ENCODE data around the gene AP4S1.
"Not testable (repeated sequence)": the region's sequence is repeated elsewhere in the genome, so short reads cannot be mapped to it uniquely, and the experiment has no call there.

Gene AP4S1

DNA sequence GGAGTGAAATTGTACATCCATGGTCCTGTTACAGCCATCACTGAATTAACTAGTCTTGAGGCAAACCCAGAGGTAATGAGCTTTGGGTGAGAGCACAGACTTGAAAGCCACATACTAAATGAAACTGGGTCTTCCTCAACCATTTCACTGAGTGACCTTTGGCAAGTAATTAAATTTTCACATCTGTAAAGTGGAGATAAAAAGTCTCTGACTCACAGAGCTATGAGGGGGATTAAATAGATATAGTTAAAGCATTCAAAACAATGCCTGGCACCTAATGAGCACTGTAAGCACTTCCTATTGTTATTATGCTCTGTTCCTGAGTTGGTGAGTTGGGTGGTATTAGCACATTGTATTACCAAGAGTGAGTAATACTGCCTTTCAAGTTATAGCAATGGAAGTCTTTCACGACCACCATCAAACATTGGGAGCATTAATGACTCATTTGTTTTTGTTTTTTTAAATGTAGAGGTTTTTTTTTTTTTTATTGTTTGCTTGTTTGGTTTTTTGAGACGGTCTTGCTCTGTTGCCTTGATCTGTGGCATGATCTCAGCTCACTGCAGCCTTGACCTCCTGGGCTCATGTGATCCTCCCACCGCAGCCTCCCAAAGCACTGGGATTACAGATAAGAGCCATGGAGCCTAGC lies 13.2 kb downstream of the AP4S1 start:
- no peaks in the 10 kb centered on the region for H3K36me3 ChIP-seq
- no peak for TF ChIP-seq CTCF (IDR thresholded peaks at IDR 0.05; ENCODE audit: low read depth, low read length)
- no peak for DNase-seq
- no peak overlapping the region for H3K4me3 ChIP-seq (ENCODE audit: low read depth, low read length)
- no peak overlapping the region for H3K27ac ChIP-seq
- no peaks in the 10 kb centered on the region for H3K27me3 ChIP-seq (ENCODE audit: insufficient read depth, low read depth, severe bottlenecking)
- no peaks in the 10 kb centered on the region for H3K9me3 ChIP-seq (ENCODE audit: severe bottlenecking)

GRCh38 chr14:31042300-31042699 lies 16.9 kb downstream of the AP4S1 start:
- no peaks in the 10 kb centered on the region for H3K9me3 ChIP-seq (ENCODE audit: severe bottlenecking)
- no peaks in the 10 kb centered on the region for H3K27me3 ChIP-seq (ENCODE audit: insufficient read depth, low read depth, severe bottlenecking)
- H3K27ac ChIP-seq = no peak overlapping the region
- no peak overlapping the region for H3K4me3 ChIP-seq (ENCODE audit: low read depth, low read length)
- no peaks in the 10 kb centered on the region for H3K36me3 ChIP-seq
- DNase-seq = no peak
- no peak for TF ChIP-seq CTCF (IDR thresholded peaks at IDR 0.05; ENCODE audit: low read depth, low read length)

- H3K36me3 ChIP-seq; DNase-seq; H3K9me3 ChIP-seq (ENCODE audit: severe bottlenecking); H3K27me3 ChIP-seq (ENCODE audit: insufficient read depth, low read depth, severe bottlenecking); H3K4me3 ChIP-seq (ENCODE audit: low read depth, low read length); H3K27ac ChIP-seq: not testable (repeated sequence)
Measured at GRCh38 chr14:31042893-31043292, 17.4 kb downstream of the AP4S1 start.

GRCh38 chr14:31043379-31043778 lies 17.9 kb downstream of the AP4S1 start:
- TF ChIP-seq CTCF (IDR thresholded peaks at IDR 0.05; ENCODE audit: low read depth, low read length) = no peak
- Histone ChIP-seq H3K27ac (no peak overlapping the region), H3K27me3 (ENCODE audit: insufficient read depth, low read depth, severe bottlenecking) (no peaks in the 10 kb centered on the region), H3K4me3 (ENCODE audit: low read depth, low read length) (no peak overlapping the region), H3K36me3 (no peaks in the 10 kb centered on the region), H3K9me3 (ENCODE audit: severe bottlenecking) (no peaks in the 10 kb centered on the region)
- DNase-seq = no peak

GRCh38 chr14:31045501-31046080 lies 20.1 kb downstream of the AP4S1 start:
- Histone ChIP-seq H3K4me3 (ENCODE audit: low read depth, low read length) (no peak overlapping the region), H3K27me3 (ENCODE audit: insufficient read depth, low read depth, severe bottlenecking) (no peaks in the 10 kb centered on the region), H3K9me3 (ENCODE audit: severe bottlenecking) (no peaks in the 10 kb centered on the region), H3K27ac (no peak overlapping the region), H3K36me3 (no peaks in the 10 kb centered on the region)
- no peak for TF ChIP-seq CTCF (IDR thresholded peaks at IDR 0.05; ENCODE audit: low read depth, low read length)
- no peak for DNase-seq

DNA sequence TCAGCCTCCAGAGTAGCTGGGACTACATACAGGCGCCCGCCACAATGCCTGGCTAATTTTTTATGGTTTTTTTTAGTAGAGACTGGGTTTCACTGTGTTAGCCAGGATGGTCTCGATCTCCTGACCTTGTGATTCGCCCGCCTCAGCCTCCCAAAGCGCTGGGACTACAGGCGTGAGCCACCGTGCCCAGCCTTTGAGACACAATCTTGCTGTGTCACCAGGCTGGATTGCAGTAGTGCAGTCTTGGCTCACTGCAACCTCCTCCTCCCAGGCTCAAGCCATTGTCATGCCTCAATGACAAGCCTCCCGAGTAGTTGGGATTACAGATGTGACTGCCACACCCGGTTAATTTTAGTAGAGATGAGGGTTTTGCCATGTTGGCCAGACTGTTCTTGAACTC lies 22.1 kb downstream of the AP4S1 start:
- TF ChIP-seq CTCF (IDR thresholded peaks at IDR 0.05; ENCODE audit: low read depth, low read length) = no peak
- DNase-seq = no peak
- H3K9me3 ChIP-seq (ENCODE audit: severe bottlenecking) = no peaks in the 10 kb centered on the region
- no peaks in the 10 kb centered on the region for H3K27me3 ChIP-seq (ENCODE audit: insufficient read depth, low read depth, severe bottlenecking)
- no peak overlapping the region for H3K27ac ChIP-seq
- H3K4me3 ChIP-seq (ENCODE audit: low read depth, low read length) = no peak overlapping the region
- no peaks in the 10 kb centered on the region for H3K36me3 ChIP-seq

Measured in WERI-Rb-1 (cell line).